Endometrial microvascular endothelial cells (primary cell): ENCODE data around the gene RASD1. TPM values are rescaled to one million over a fixed set of nuclear protein-coding genes. Genes with fewer than 3 reads are reported as not detected.

ENCODE experiments used
- in situ Hi-C: cut with HindIII; loops from 2 replicates; pipeline ENCODE4 v1.10.0; 2017; ENCODE audit warnings: low sequenced_read_pairs, low pct_unique_long_range_greater_than_20kb; ENCODE audit errors: inconsistent ontology term
- total RNA-seq: library from RNA; depleted of rRNA; stranded (reverse); fragments of >200 nt; gene quantifications from one replicate; pipeline ENCODE4 v1.2.3, GENCODE V29; 2015; ENCODE audit errors: inconsistent ontology term

RASD1 gene
- 0.65 TPM for total RNA-seq

DNA sequence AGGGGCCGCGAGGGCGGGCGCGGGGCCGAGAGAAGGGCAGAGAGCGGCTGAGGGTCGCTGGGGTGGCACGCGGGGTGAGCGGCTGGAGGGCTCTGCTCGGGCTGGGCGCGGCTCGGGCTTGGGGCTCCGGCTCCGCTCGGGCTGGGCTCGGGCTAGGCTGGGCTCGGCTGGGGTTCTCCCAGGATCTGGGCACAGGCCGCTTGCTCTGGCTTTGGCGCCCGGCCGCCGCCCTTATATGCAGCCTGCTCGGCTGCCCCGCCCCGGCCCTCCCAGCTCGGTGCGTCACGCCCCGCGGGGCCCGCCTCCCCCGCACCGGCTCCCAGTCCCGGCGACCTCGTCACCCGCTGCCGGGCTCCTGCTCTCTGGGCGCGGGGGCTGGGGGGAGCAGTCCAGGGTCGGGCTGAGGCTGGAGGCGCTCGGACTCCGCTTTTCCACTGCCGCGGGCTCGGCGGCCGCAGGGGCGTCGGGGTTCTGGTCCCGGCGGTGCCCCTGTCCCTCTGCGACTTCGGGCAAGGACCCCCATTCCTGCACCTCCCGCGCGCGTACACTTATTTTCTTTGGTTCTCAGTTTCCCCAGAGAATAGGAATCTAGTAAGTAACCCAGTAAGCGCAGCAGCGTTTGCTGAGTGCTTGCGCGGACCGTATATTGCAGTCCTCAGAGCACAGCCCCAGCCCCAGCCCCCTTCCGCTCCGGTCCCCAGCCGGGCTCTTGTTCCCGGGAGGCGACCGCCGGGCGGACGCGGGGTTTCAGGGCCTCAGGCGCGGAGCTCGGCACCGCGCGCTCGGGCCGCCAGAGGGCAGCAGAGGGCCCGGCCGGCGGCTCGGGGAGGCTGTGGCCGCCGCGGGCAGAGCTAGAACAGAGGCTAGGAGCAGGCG lies at the start of gene RASD1:
Gene RASD1, minus strand, starts transcription at position 207 of the 876 bp plus-strand sequence. CDS start 214 bp downstream, outside the sequence.
- in situ Hi-C loops: no loop called here

GRCh38 chr17:17545984-17546383 lies 49.8 kb upstream of the RASD1 start:
- in situ Hi-C loops: no loop called here

GRCh38 chr17:17545031-17545820 lies 49.0 kb upstream of the RASD1 start:
- in situ Hi-C loops: no loop called here

- in situ Hi-C loops: no loop called here
Observed at GRCh38 chr17:17542906-17543635, 46.9 kb upstream of the RASD1 start.

- in situ Hi-C loops: no loop called here
Observed at GRCh38 chr17:17541640-17542001, 45.4 kb upstream of the RASD1 start.

DNA sequence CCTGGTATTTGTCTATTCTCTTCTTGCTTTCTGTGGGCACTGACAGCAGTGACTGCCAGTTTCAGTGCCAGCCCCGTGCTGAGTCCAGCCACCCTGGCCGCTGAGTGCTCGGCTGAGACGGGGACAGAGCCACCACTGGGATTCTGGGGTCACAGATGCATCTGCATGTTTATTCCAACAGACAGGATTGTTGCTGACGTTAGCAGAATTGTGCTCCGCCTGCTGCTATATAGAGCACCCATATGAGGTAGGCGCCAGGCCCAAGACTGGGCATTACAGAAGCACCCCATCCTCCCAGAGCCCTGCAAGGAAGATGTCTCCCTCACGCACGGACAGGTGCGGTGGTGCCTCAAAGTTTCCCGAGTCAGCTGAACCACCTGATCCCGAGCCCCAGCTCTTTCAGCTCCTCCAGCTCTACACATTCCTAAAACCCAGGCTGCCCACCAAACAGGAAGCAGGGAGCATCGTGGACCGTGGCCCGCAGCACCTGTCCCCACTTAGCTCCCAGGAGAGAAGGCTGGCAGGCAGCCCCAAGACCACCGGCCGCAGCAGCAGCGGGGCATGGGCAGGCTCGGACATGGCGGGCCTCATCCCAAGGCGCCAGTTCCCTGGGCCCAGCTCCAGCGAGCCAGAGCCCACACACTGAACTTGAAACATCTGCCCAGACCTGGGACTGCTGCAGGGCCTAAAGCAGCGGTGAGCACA lies 44.9 kb upstream of the RASD1 start:
- in situ Hi-C loops: no loop called here

- in situ Hi-C loops: no loop called here
Observed at GRCh38 chr17:17540278-17540906, 44.2 kb upstream of the RASD1 start.

- in situ Hi-C loops: no loop called here
Observed at GRCh38 chr17:17539591-17539990, 43.4 kb upstream of the RASD1 start.

- in situ Hi-C loops: no loop called here
Observed at GRCh38 chr17:17538417-17539391, 42.5 kb upstream of the RASD1 start.

- in situ Hi-C loops: no loop called here
Observed at GRCh38 chr17:17537311-17538099, 41.3 kb upstream of the RASD1 start.

GRCh38 chr17:17536702-17537101 lies 40.5 kb upstream of the RASD1 start:
- in situ Hi-C loops: no loop called here

DNA sequence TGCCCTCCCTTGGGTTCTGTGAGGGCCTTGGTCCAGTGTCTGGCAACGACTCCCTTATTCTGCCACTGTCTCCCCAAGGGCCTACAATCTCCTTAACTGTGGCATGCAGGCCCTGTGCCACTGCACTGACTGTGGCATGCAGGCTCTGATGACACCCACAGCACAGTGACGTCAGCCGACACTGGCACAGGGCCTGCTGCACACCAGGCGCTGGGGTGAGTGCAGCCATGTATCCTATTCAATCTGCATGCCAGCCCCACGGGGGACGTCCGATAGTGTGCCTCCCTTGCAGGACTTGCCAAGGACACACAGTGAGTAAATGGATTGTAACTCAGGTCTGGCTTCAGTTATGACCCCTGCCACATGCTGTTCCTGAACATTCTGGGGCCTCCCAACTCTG lies 39.8 kb upstream of the RASD1 start:
- in situ Hi-C loops: no loop called here

DNA sequence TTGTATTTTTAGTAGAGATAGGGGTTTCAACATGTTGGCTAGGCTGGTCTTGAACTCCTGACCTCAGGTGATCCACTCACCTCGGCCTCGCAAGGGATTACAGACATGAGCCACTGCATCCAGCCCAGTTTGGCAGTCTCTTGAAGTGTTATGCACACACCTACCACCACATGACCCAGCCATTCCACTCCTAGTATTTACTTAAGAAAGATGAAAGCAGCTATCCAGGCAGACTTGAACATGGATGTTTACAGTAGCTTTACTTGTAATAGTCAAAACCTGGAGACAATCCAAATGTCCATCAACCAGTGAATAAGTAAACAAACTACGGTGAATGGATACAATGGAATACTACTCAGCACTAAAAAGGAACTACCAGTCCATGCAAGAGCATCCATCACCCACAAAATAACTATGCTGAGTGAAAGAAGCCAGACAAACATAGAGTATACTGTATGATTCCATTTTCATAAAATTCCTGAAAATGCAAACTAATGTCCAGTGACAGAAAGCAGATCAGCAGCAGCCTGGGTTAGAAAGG lies 37.8 kb upstream of the RASD1 start:
- in situ Hi-C loops: no loop called here

DNA sequence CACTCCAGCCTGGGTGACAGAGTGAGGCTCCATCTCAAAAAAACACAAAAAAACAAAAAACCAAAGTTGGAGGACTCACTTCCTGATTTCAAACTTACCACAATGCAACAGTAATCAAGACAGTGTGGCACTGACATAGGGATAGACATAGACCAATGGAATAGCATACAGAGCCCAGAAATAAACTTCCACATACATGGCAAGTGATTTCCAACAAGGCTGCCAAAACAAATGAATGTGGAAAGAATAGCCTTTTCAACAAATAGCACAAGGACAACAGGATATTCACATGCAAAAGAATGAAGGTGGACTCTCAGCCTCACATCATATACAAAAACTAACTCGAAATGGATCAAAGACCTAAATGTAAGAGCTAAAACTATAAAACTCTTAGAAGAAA lies 36.8 kb upstream of the RASD1 start:
- in situ Hi-C loops: no loop called here

DNA sequence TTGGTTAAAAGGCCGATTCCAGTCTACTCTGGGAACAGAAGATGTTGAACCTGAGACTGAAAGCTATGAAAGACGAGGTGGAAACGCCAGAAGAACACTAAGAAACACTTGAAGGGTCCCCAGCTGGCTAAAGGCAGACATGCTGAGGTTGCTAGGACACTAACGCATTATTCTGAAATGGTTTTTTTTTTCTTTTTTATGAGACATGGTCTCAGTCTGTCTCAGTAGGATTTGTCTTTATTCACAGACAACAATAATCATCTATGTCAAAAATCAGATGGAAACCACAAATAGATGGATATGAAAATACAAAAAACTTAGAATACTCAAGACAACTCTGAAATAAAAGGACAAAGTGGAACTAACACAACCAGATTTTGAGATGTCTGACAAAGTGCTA lies 35.0 kb upstream of the RASD1 start:
- in situ Hi-C loops: no loop called here
